Adrenal gland (tissue), 5 donors: ENCODE results near the gene FGD3.

ENCODE experiments used
- POLR2A ChIP-seq, 2 donors: fragments of 450-650 bp; IDR thresholded peaks; one replicate each; pipeline ENCODE4 v1.6.1; 2017; ENCODE audit warnings: antibody characterized with exemption in 2 of 2, mild to moderate bottlenecking in 2 of 2, moderate library complexity in 1 of 2
- TF ChIP-seq, protein P1 (sequence below), 6 experiments: fragments of 450-650 bp in 4 of 6; fragments of 200-600 bp in 2 of 6; sonication (generic) in 1 of 6; IDR thresholded peaks; 1 replicate in 5 of 6; 2 replicates in 1 of 6; pipeline versions ENCODE4 v1.5.1 to v1.8.0; 2016 to 2021; ENCODE audit warnings: antibody characterized with exemption in 6 of 6, mild to moderate bottlenecking in 2 of 6, moderate library complexity in 1 of 6
- donor health status: DM: no; HTN: no; CAD: no.

DNA sequence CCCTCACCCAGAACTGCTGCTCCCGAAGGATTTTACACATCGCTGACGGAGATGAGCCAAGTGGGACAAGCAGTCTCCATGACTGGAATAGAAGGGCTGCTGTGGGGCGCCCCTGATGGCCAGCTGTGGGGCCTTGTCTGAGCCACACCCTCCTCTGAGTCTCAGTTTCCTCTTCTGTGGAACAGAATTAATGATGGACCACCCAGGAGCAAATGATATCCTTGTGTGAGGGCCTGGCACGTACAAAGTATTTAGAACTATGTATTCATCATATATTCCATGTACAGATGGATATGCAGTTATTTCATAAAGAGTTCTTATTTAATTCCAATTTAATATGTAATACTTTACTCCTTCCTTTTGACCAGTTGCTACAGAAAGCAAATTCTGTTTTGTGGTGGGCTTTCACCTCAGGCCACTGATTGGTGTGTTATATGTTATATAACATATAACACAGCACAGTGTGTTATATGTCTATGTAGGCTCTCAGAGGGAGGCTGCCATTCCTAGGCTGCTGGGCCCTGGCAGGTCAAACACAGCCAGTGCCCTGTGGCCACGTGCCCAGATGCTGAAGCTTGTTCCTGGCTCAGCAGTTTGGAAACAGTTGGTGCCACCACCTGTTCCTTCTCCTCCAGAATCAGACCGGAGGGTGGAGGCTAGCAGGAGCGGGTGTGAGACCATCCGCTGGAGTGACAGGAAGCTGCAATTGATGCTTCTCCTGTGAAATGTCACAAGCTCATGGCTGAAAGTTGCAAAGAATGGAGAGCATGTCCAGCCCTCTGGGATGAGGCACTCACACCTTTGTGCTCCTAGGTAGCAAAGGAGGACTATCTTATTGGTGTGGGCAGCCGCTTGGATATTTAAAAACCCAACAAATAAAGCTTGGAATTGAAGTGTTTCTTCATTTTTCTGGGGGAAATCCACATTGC, 4.4 kb upstream of the FGD3 start:
- TF ChIP-seq, protein P1, sequence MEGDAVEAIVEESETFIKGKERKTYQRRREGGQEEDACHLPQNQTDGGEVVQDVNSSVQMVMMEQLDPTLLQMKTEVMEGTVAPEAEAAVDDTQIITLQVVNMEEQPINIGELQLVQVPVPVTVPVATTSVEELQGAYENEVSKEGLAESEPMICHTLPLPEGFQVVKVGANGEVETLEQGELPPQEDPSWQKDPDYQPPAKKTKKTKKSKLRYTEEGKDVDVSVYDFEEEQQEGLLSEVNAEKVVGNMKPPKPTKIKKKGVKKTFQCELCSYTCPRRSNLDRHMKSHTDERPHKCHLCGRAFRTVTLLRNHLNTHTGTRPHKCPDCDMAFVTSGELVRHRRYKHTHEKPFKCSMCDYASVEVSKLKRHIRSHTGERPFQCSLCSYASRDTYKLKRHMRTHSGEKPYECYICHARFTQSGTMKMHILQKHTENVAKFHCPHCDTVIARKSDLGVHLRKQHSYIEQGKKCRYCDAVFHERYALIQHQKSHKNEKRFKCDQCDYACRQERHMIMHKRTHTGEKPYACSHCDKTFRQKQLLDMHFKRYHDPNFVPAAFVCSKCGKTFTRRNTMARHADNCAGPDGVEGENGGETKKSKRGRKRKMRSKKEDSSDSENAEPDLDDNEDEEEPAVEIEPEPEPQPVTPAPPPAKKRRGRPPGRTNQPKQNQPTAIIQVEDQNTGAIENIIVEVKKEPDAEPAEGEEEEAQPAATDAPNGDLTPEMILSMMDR (IDR thresholded peaks at IDR 0.05) = no peak
- TF ChIP-seq POLR2A (IDR thresholded peaks at IDR 0.05) = no peak
